Activated CD4-positive, CD25-positive, alpha-beta regulatory T cell treated with anti-CD3 and anti-CD28 coated beads, Interleukin-2, amount 50 U/mL, for 24 hours (primary cell): ENCODE measurements around the gene MFSD6L.

Experiments used
- ATAC-seq, 2 donors: fragments of 150-1000 bp; cut with Tn5 transposase; one replicate each; pipeline ENCODE4 v1.10.0; 2021; ENCODE audit warnings: mild to moderate bottlenecking in 1 of 2, moderate library complexity in 1 of 2

The MFSD6L gene

DNA sequence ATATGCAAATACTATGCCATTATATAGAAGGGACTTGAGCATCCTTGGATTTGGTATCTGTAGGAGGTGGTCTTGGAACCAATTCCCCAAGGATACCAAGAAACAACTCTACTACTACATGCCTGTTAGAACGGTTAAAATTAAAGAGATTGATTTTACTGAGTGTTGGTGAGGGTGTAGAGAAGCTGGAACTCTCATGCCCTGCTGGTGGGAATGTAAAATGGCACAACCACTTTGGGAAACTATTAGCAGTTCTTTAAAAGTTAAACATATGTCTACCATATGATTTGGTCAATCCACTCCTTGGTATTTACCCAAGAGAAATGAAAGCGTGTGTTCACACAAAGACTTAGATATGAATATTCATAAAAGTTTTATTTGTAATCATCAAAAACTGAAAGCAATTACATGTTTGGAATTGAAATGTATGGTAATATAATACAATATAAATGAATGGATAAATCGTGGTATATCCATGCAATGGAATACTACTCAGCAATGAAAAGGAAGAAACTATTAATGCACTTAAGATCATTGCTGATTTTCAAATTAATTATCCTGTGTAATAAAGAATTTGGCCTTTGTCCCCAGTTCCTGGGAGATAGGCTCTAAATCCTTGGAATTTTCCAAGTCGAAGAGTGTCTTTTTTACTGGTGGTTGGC lies 7.8 kb downstream of the MFSD6L start:
- ATAC-seq = no peak

DNA sequence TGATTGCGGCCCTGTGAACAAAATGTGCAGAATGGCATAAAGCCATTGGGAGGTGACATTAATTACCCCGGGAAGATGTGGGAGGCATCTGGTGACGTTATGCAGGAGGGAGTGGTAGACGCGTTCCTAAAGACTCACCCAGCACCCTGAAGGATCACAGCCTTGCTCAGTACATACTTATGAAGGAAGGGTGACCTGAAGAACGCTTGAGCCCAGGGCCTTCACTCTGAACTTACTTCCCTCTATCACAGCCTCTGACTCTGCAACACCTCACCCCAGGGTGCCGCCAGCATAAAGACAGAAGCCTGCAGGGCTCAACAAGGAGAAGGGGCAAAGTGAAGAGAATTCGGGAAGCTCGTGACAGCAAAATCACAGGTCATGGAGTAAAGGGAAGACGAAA lies 9.4 kb downstream of the MFSD6L start:
- no peak for ATAC-seq

DNA sequence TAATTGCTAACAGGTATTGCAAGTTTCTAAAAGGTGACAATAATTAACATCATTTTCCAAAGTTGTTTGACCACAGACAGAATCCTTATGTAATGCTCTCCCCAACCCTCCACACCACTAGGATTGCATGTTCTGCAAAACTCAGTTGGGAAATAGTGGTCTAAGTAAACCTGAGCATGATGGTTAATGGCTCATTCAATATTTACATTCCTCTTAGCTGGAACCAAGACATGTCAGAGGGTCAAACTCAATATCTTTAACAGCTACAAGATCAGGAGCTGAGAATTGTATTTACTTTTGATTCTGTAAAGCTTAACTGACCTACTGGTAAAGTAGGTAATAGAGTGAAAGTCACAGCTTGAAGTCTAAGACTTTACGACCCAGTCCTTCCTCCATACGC lies 10.2 kb downstream of the MFSD6L start:
- no peak for ATAC-seq

DNA sequence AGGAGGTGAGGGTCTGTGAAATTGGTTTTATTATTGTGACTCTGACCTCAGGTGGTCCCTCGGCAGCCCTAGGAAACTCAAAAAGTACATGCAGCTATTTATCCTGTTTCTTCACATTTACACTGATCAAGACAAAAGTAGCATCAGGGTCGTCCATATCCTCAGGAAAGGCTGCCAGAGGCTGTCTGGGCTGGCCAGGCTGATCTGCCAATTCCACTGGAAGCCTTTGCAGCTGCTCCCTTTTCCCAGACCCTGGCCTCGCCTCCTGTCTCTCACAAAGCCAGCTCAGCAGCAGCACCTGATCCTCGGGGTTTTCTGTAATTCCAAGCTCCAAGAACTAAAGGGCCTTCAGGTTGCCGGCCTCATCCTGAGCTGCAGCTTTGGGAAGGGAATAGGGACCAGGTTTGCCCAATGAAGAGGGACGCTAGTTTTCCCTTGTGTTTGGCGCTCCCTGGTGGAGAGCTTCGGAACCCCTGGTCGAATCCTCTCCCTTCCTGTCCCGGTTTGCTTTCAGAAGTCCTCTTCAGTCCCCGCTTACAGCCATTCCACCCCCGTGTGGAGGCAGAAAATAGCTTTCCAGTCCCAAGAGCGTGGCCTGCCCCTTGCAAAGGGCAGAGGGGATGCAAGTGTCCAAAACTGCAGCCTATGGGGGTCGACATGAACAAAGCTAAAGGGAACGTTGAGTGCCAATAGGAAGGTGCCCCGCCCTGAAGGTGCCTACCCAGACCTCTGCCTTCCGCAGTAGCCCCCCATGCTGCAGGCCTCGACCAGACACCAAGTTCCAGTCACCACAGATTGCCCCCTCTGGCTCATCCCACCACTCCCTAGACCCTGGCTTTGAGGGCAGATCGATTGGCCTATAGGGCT lies 13.4 kb downstream of the MFSD6L start:
- peak in 1 of 2 donors; percentile 45 for ATAC-seq

DNA sequence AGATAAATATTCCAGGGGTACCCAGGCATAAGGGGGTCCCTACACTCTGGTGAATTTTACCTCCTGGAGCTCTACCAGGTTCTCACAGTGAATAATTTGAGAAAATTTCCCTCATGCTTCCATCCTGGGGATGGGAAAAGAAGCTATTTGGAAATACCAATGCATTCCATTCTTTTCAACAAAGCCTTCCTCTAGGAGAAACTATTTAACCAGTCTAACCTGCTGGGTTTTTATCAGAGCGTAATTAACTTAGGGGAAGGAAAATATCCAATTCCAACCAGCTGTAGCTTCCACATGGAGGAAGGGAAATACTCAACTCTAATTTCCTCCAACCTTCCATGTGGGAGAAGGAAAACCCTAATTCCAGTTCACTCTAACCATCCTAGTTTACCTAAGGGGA lies 17.0 kb downstream of the MFSD6L start:
- no peak for ATAC-seq

DNA sequence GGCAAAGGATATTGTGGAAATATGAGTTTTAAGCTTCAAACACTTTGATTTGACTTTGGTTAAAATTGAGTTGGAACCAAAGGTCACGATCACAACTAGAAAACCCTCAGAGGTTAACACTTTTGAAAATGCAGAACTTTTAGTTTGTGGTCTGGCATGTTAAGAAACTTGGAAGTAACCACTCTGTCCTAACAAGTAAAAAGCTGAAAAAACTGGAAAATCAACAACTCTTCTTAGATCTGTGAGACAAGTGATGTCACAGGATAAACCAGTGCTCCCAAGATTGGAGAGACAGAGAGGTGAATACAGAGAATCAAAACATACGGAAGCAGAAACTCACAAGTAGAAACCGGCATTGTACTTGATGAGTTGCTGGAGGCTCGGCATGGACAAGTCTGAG lies 17.4 kb downstream of the MFSD6L start:
- ATAC-seq = no peak

DNA sequence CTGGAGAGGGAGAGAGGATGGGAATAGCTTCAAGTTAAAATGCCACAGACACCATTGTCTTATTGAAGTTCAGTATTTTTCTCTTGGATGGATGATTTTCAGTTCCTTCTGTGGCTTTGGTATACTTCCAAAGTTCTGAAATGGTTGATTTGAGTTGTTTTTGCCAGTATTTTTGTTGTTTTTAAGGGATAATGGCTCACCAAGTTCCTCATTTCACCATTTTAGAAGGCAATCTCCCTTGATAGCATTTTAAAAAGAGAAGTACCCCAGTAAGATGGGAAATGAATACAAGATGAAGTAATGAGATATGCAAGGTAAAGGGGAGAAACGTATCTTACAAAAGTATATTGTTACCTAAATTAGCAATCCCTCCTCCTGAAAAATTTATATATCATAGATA lies 22.3 kb downstream of the MFSD6L start:
- ATAC-seq = no peak

DNA sequence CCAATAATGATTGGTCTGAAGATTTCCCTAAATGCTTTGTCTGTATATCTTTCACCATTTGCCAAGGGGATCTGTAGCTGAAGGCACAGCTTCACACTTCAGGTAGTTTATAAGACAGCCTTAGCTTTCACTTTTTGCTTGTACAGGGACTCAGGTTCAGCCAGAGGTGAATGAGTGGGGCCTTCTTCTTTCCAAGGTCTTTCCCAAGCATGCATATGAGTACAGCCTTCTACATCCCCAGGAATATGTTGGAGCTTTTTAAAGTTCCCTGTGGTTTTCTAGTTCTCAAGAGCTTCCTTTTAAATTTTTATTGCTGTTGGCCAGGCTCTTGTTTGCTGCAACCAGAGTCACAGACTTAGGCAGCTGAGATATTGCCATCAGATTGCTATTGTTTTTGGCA lies 22.9 kb downstream of the MFSD6L start:
- ATAC-seq = no peak

DNA sequence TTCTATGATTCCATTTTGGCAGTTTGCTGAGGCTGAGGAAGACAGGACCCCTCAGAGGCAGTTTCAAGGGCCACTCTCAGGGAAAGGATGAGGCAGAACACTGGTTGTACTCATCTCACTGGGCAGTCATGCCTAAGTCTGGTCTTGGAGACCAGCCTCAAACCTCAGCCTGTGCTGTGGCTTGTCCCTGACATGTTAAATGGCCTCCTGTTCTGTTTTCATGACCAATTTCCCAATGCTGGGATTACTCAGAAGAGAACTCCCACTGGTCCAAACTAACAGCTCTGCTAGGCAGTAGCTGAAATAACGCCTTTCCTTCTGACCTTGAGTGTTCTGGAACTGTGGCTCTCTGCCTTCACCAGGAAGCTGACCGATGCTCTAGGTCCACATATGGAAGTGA lies 32.4 kb downstream of the MFSD6L start:
- ATAC-seq = no peak

DNA sequence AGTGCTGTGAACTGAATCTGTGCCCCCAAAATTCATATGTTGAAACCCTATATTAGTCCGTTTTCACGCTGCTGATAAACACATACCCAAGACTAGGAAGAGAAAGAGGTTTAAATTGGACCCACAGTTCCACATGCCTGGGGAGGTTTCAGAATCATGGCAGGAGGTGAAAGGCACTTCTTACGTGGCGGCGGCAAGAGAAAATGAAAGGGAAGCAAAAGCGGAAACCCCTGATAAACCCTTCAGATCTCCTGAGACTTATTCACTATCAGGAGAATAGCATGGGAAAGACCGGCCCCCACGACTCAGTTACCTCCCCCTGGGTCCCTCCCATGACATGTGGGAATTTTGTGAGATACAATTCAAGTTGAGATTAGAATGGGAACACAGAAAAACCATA lies 37.2 kb downstream of the MFSD6L start:
- no peak for ATAC-seq

DNA sequence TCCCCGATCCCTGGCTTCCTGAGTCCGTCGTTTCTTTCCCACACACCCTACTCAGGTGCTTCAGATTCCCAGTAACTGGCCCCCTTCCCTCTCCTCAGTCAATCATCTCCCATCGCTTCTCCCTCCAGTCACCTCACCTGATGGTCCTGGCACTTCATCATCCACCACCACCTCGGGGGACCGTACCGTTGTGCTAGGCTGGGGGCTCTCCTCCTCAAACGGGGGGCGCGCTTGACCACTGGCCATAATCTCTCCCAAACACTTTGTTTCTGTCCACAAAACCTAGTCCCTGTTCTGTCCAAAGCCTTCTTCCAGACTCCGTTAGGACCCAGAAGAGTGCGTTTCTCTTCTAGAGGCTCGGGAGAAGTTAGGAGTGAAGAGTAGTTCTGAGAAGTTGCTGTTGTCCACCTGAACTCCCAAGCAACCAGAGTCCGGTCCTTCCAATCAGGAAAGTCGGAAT lies 41.0 kb downstream of the MFSD6L start, which contains the start of gene SPDYE4:
TSS of gene SPDYE4 (minus strand) at position 410 of the 460 bp plus-strand sequence. CDS start at position 246, 164 bp downstream.
- ATAC-seq = no peak

DNA sequence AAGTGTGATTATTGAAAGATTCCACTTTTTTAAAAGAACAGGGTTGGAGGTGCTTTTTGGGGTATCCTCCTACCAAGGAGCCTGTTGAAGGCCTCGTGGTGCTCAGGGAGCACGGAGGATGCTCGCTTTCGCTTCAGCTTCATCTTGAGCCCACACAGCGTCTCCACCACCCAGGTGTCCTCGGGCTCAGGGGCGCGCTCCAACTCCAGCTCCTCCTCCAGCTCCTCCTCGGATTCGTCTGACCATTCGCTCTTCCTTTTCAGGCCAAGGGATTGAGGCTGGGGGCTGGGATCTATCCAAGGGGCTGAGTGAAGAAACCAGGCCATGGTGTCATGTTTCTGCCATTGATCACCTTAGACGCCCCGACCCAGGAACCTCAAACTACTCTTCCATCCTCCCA lies 42.0 kb downstream of the MFSD6L start:
- ATAC-seq = no peak

DNA sequence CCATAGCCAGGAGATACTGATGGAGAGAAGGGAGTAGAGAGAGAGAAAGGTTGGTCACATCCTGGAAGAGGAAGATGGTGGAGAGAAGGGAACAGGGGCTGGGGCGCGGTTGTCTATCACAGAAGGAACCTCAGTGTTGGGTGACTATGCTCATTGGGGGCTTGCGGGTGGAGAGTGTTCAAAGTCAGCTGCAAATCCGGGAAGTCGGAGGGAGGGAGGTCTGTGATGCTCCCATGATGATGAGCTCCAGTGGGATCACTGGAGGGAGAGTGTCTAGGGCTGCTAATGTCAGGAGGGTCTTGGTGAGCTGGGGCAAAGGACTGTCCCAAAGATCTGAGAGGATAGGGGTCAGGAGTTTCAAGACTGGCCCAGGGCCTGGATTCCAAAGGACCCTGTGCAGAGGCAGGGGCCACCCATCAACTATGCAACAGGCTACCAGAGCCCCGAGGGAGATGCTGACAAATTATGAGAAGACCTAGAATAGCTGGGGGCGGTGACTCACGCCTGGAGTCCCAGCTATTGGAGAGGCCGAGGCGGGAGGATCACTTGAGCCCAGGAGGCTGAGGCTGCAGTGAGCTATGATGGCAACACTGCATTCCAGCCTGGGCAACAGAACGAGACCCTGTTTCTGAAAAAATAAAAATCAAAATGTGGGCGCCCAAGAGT lies 43.4 kb downstream of the MFSD6L start:
- ATAC-seq = no peak

DNA sequence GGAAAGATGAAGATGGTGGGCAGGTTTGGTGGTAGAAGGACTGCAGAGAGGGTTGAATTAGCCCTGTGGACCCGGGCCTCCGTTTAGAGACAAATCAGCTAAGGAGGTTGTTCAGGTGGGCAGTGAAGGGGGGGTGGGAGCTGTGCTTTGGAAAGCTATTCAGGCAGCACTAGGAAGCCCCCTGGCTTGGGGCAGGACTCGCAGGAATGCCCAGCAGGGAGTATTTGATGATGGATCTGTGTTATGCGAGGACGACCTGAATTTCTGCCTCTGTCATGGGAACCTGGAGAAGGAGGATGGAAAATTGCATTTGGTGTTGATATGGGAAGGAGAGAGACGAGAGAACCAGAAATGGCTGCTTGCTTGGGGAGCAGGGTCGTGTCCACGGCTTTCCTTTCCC lies 44.3 kb downstream of the MFSD6L start:
- ATAC-seq = no peak

DNA sequence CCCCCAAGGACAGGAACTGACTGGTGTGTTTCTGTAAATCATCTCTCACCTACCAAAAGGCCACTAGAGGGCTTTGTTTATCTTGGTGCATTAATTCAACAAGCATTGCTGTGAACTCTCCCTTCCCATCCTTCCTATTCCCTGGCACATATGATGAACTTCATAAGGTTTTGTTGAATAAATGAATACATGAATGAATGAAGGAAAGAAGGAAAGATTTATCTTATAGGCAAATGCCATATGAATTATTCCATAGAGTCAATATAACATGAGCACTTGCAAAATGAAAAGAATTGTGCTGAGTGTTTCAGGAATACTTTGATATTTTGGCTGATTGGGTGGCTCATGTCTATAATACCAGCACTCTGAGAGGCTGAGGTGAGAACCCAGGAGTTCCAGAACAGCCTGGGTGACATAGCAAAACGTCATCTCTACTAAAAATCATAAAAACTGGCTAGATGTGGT lies 45.2 kb downstream of the MFSD6L start:
- no peak for ATAC-seq

DNA sequence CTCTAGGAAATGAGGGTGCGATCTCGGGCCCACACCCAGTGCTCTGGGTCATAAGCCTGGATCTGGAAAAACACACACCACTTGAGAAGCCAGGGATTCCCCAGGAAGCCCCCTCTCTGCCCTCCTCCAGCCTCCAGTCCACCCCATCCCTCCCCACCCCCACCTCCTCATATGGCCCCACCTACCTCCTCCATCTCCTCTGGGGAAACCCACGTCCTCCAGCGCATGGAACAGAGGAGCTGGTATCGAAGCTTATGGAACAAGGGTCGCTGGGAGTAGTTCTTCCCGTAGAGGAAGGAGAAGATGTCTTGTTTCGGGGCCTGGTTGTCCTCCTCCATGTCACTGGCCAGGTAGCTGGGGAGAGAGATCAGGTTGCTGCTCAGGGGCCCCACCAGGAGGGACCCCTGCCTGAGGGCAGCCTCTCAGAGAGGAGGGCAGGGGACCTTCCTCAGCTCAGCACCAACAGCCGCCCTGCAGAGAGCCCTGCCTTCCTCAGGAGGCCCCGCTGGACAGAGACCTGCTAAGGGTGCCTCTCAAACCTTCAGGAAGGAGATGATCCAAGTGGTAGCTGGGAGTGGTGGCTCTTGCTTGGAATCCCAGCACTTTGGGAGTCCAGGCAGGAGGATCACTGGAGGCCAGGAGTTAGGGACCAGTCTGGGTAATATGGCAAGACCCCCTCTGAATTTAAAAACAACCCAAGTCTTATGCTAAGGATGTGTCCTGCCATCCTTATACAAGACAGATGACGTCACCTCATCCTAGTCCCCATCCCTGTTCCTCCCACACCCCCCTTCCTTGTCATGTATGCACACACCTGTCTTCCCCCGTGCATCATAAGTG lies 45.8 kb downstream of the MFSD6L start:
- no peak for ATAC-seq

DNA sequence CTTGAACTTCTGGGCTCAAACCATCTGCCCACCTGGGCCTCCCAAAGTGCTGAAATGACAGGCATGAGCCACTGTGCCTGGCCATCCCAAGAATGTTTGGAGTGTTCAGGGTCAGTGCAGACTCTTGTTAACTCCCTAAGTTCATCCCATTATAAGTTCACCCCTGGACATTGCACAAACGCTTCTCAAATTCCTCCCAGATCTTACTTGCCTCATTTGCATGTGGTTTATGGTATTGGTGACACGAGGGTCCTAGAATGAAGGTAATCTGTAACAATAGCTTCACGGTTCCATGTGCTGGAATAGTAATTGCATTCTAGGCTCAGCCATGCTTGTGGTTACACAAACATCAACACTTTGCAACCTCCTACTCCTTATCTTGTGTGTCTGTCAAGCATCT lies 49.5 kb downstream of the MFSD6L start:
- no peak for ATAC-seq

DNA sequence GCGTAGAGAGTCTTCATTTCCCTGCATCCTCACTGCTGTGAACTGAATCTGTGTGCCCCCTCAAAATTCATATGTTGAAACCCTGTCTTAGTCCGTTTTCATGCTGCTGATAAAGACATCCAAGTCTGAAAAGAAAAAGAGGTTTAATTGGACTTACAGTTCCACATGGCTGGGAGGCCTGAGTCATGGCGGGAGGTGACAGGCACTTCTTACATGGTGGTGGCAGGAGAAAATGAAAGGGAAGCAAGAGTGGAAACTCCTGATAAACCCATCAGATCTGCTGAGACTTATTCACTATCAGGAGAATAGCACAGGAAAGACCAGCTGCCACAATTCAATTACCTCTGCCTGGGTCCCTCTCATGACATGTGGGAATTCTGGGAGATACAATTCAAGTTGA lies 51.4 kb downstream of the MFSD6L start:
- ATAC-seq = no peak
